Measurements from ENCODE around the gene ARHGEF33.

DNA sequence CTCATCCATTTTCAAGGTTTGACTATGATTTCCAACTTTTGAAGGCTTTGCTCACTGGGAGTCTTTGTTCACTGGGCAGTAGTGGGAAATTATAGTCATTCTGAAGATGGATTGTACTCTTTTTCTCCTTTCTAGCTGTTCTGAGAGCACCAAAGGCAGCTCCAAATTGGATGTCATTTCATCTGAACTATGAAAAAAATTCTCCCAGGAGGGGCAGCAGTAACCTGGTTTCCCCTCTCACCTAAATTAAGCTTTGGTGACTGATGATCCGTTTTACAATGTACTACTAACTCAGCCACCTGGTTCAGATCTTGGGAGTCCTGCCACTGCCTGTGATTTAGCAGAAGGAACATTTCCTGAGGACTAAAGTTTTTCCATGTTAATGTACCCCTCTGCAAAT lies 17.6 kb downstream of the ARHGEF33 start:
- no peak for TF ChIP-seq POLR2A (IDR thresholded peaks at IDR 0.05)
- TF ChIP-seq, protein P1, sequence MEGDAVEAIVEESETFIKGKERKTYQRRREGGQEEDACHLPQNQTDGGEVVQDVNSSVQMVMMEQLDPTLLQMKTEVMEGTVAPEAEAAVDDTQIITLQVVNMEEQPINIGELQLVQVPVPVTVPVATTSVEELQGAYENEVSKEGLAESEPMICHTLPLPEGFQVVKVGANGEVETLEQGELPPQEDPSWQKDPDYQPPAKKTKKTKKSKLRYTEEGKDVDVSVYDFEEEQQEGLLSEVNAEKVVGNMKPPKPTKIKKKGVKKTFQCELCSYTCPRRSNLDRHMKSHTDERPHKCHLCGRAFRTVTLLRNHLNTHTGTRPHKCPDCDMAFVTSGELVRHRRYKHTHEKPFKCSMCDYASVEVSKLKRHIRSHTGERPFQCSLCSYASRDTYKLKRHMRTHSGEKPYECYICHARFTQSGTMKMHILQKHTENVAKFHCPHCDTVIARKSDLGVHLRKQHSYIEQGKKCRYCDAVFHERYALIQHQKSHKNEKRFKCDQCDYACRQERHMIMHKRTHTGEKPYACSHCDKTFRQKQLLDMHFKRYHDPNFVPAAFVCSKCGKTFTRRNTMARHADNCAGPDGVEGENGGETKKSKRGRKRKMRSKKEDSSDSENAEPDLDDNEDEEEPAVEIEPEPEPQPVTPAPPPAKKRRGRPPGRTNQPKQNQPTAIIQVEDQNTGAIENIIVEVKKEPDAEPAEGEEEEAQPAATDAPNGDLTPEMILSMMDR (IDR thresholded peaks at IDR 0.05): no peak
- no peak for TF ChIP-seq POLR2AphosphoS5 (IDR thresholded peaks at IDR 0.05)

Data from prostate gland (tissue), 2 donors.